ENCODE measurements around the gene TBPL1. TPM values are rescaled to one million over a fixed set of nuclear protein-coding genes. Genes with fewer than 3 reads are reported as not detected.
"Not testable (repeated sequence)": the region's sequence is repeated elsewhere in the genome, so short reads cannot be mapped to it uniquely, and the experiment has no call there.

Gene TBPL1
- total and polyA plus RNA-seq, 2 of the 8 experiments (the other 6 are each of a cell fraction or from before 2014, with no cell fraction given), result 32.5 to 67.0 TPM

DNA sequence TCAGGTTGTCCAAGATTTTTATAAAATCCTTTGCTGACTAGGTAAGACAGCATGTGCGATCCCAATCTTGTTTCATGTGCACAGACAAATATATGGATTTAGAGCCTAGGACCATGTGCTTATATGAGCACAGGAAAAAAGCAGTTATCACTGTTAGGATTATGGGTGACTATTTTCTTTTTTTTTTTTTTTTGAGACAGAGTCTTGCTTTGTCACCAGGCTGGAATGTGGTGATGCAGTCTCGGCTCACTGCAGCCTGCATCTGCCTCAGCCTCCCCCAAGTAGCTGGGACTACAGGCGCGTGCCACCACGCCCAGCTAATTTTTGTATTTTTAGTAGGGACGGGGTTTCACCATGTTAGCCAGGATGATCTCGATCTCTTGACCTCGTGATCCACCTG, 14.8 kb downstream of the TBPL1 start:
- not testable (repeated sequence) for H3K14ac ChIP-seq (ENCODE audit: insufficient read length); H3K27ac ChIP-seq (ENCODE audit: low read depth, low read length); H3K4me2 ChIP-seq (ENCODE audit: insufficient read depth in 1 of 2, low read depth in 2 of 2, low read length in 2 of 2); H3K9ac ChIP-seq (replicated peaks in 1 of 4; ENCODE audit: extremely low read depth in 1 of 4, low read depth in 3 of 4, low read length in 3 of 4); H4K8ac ChIP-seq (ENCODE audit: extremely low read depth, insufficient read depth, low read length); H3K4me1 ChIP-seq (replicated peaks in 1 of 4; ENCODE audit: control insufficient read depth in 3 of 4, insufficient read depth in 4 of 4, low read length in 3 of 4); H3K4ac ChIP-seq (replicated peaks; ENCODE audit: insufficient read length, low read depth, low read length); H3K4me3 ChIP-seq (ENCODE audit: extremely low read depth in 1 of 4, insufficient read depth in 2 of 4, low read depth in 3 of 4, low read length in 4 of 4); H3K23me2 ChIP-seq (ENCODE audit: low read depth, low read length); H2BK5ac ChIP-seq (ENCODE audit: low read depth, low read length); H2AK5ac ChIP-seq (ENCODE audit: low read depth, low read length); H3K27me3 ChIP-seq (replicated peaks in 1 of 4; ENCODE audit: control insufficient read depth in 3 of 4, extremely low read depth in 1 of 4, insufficient read depth in 3 of 4, low read length in 3 of 4); H3K79me1 ChIP-seq (ENCODE audit: low read depth, low read length); H2AFZ ChIP-seq (ENCODE audit: low read length); H2BK20ac ChIP-seq (ENCODE audit: low read length); H3K23ac ChIP-seq (ENCODE audit: insufficient read length); H2BK12ac ChIP-seq (ENCODE audit: low read depth, low read length); H3K36me3 ChIP-seq (ENCODE audit: control insufficient read depth in 2 of 4, insufficient read depth in 4 of 4, low read length in 3 of 4); DNase-seq (ENCODE audit: low read depth in 1 of 2, low spot score in 2 of 2); H3K56ac ChIP-seq (replicated peaks; ENCODE audit: insufficient read length, low read depth, low read length); H3K9me3 ChIP-seq (ENCODE audit: insufficient read depth in 2 of 2, low read depth in 1 of 2, low read length in 1 of 2); H2BK120ac ChIP-seq (replicated peaks; ENCODE audit: low read depth, low read length); FAIRE-seq; H3K18ac ChIP-seq (ENCODE audit: extremely low read depth, low read length); H4K5ac ChIP-seq (ENCODE audit: insufficient read length, low read depth, low read length); H4K91ac ChIP-seq (replicated peaks; ENCODE audit: insufficient read length, low read length); H4K20me1 ChIP-seq (replicated peaks in 1 of 2; ENCODE audit: control insufficient read depth in 1 of 2, insufficient read depth in 2 of 2, low read length in 2 of 2); H2BK15ac ChIP-seq (ENCODE audit: low read length)
- POLR2A ChIA-PET (ENCODE audit: partially characterized antibody), result interaction anchor here (0.6 kb wide), 2 partner anchors 84 to 1147 kb away, joined by 3 read pairs; no protein-coding TSS in a partner anchor
- H3K79me2 ChIP-seq (ENCODE audit: control insufficient read depth in 1 of 2, insufficient read depth in 2 of 2, low read length in 2 of 2), result peaks cover 0 to 83% of the 10 kb centered on the region in 2 experiments; a peak in 3 of 4 replicates
- CTCF ChIA-PET (ENCODE audit: partially characterized antibody), result interaction anchor here (0.6 to 7.1 kb wide), 5 partner anchors 9 to 144 kb away, joined by 3 to 50 read pairs (median 7); no protein-coding TSS in a partner anchor
- 87% methylated on average over 8 of the region's 8 CpGs; no CpG with 5 or more reads in 1 of the 2 experiments for WGBS, 2 experiments (ENCODE audit: extremely low coverage in 1 of 2, insufficient coverage in 1 of 2, insufficient read length in 1 of 2, insufficient replicate concordance in 2 of 2, low coverage in 1 of 2, low lambda C conversion rate in 2 of 2, missing lambda C conversion rate in 1 of 2)
